BLaER1 treated with 17β-estradiol and CSF1 and Interleukin-3, amounts not matched to agents 10 nM and 100 nM (cell line): ENCODE data around the gene LSAMP.
"Not testable (repeated sequence)": the region's sequence is repeated elsewhere in the genome, so short reads cannot be mapped to it uniquely, and the experiment has no call there.

Experiments used
- H3K27ac ChIP-seq, 11 experiments: shearing (Covaris generic); formaldehyde crosslinking; 2 replicates each; pipeline ENCODE4 v1.8.1; 2022
- H3K27me3 ChIP-seq, 11 experiments: shearing (Covaris generic); formaldehyde crosslinking; 2 replicates each; pipeline ENCODE4 v1.8.1; 2022
- H3K36me3 ChIP-seq, 11 experiments: shearing (Covaris generic); formaldehyde crosslinking; 2 replicates each; pipeline ENCODE4 v1.8.1; 2022
- H3K4me1 ChIP-seq, 10 experiments: shearing (Covaris generic); formaldehyde crosslinking; 2 replicates each; pipeline ENCODE4 v1.8.1; 2022
- H3K4me2 ChIP-seq, 11 experiments: shearing (Covaris generic); formaldehyde crosslinking; 2 replicates each; pipeline ENCODE4 v1.8.1; 2022
- H3K4me3 ChIP-seq, 10 experiments: shearing (Covaris generic); formaldehyde crosslinking; 2 replicates each; pipeline ENCODE4 v1.8.1; 2022
- H3K9ac ChIP-seq, 11 experiments: shearing (Covaris generic); formaldehyde crosslinking; 2 replicates each; pipeline ENCODE4 v1.8.1; 2022
- H3K9me3 ChIP-seq, 11 experiments: shearing (Covaris generic); formaldehyde crosslinking; replicated peaks in 1 of 11; 2 replicates each; pipeline ENCODE4 v1.8.1; 2022
- H4K20me1 ChIP-seq, 11 experiments: shearing (Covaris generic); formaldehyde crosslinking; 2 replicates each; pipeline ENCODE4 v1.8.1; 2022
- Cebpa-rat ChIP-seq, 11 experiments: shearing (Covaris generic); IDR thresholded peaks; 2 replicates each; pipeline ENCODE4 v1.8.1; 2022

Gene LSAMP

DNA sequence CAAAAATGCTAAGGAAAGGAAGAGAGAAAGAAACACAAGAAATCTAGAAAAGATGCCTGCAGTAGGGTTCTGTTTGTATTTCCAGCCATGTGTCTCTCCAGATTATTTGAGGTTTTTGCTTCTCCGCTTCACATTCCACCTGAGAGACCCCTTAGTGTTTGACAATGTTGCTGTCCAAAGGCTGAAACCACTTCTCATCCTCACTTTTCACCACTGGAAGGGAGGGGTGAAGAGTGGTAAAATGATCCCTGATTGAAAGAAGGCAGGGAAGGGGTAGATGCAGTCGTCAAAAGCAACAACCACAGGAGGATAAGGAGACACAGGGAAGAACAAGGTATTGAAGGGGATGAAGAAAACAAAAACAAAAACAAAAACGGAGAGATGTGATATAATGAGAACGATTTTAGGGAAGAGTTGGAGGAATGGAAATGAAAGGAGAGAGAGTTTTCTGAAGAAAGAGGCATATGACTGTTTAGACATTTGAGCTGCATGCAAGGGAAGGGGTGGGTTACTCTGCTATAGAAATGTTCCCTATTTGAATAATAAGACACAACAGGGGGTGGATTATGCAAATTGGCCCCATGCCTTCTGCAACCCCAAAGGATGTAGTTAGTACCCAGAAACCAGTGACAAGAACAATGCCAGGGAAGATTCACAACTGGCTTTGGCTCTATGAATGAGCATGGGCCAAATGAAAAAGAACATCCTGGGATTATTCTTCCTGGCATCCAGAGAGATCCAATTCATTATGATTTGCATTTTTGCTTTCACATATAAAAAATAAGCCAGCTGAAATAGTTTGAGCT is 586.1 kb downstream of the LSAMP start:
- H3K4me3 ChIP-seq = no peak overlapping the region
- no peak overlapping the region for H3K27ac ChIP-seq
- H3K4me1 ChIP-seq = peaks cover 0 to 16% (median 0%) of the 10 kb centered on the region in 10 experiments; a peak in 9 of 20 replicates
- TF ChIP-seq Cebpa-rat (IDR thresholded peaks at IDR 0.05) = no peak
- H3K36me3 ChIP-seq = no peaks in the 10 kb centered on the region
- H3K4me2 ChIP-seq = peak overlapping the region in 6 of 11 experiments; percentile 0 to 52 (median 29); a peak in 10 of 22 replicates
- no peaks in the 10 kb centered on the region for H3K9me3 ChIP-seq
- H3K27me3 ChIP-seq = no peaks in the 10 kb centered on the region
- no peaks in the 10 kb centered on the region for H4K20me1 ChIP-seq
- H3K9ac ChIP-seq = no peak overlapping the region

DNA sequence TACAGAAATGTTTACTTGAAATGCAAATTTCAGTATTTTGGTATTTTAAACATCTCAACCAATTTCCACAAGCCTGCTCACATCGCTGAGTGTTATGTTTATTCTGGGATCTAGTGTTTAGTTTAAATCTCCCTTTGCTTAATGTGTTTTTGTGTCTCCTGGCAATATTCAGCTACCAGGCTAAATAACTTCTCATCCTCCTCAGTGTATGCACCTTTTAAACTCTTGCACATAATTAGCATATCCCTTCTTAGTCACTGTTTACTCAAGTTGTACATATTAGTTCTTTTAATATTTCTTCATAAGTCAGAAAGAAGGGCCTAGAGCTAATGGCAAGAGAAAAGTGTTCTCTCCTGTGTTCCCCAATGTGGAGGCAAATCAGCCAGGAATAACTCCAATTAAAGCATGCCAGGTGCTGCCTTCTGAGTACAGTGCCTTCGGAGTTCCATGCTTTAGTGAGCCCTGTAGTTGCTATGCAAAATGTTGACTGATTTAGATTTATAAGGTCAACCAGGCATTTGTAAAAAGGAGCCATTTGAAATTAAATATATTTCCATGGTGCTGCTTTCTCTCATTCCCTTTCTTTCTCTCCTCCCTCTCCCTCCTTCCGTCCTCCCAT is 587.7 kb downstream of the LSAMP start:
- no peaks in the 10 kb centered on the region for H3K27me3 ChIP-seq
- no peak overlapping the region for H3K4me2 ChIP-seq
- H3K4me1 ChIP-seq = peaks cover 0 to 16% (median 0%) of the 10 kb centered on the region in 10 experiments; a peak in 9 of 20 replicates
- no peak overlapping the region for H3K4me3 ChIP-seq
- TF ChIP-seq Cebpa-rat (IDR thresholded peaks at IDR 0.05) = no peak
- H3K27ac ChIP-seq = no peak overlapping the region
- H3K9me3 ChIP-seq = no peaks in the 10 kb centered on the region
- H3K36me3 ChIP-seq = no peaks in the 10 kb centered on the region
- H3K9ac ChIP-seq = no peak overlapping the region
- H4K20me1 ChIP-seq = no peaks in the 10 kb centered on the region

DNA sequence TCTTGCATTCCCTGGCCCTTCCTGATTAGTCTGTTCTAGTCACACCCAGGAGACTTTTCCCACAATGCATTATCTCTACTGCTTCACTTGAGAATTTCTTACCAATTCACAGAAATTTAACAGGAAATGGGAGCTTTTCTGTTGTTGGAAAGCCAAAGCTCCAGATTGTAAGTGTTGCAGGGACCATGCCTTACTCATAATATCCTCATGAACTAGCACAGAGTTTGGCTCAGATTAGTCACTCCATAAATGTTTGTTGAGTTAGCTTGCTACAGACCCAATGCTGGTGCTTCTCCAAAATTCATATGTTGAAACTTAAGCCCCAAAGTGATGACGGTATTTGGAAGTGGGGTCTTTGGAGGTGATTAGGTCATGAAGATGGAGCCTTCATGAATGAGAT is 589.4 kb downstream of the LSAMP start:
- TF ChIP-seq Cebpa-rat (IDR thresholded peaks at IDR 0.05) = no peak
- H3K9me3 ChIP-seq = no peaks in the 10 kb centered on the region
- H3K9ac ChIP-seq = no peak overlapping the region
- no peaks in the 10 kb centered on the region for H4K20me1 ChIP-seq
- H3K27me3 ChIP-seq = no peaks in the 10 kb centered on the region
- H3K4me2 ChIP-seq = no peak overlapping the region
- H3K4me3 ChIP-seq = no peak overlapping the region
- H3K4me1 ChIP-seq = peaks cover 0 to 16% (median 0%) of the 10 kb centered on the region in 10 experiments; a peak in 9 of 20 replicates
- no peaks in the 10 kb centered on the region for H3K36me3 ChIP-seq
- H3K27ac ChIP-seq = no peak overlapping the region

- Histone ChIP-seq H3K36me3 (no peaks in the 10 kb centered on the region), H3K4me3 (no peak overlapping the region), H3K4me1 (no peaks in the 10 kb centered on the region), H3K4me2 (no peak overlapping the region), H3K9me3 (no peaks in the 10 kb centered on the region), H3K27ac (no peak overlapping the region), H3K9ac (no peak overlapping the region), H4K20me1 (no peaks in the 10 kb centered on the region), H3K27me3 (no peaks in the 10 kb centered on the region)
- TF ChIP-seq Cebpa-rat (IDR thresholded peaks at IDR 0.05) = no peak
Observed at GRCh38 chr3:115853104-115853503, 592.2 kb downstream of the LSAMP start.

GRCh38 chr3:115852278-115852677 is 593.0 kb downstream of the LSAMP start:
- no peaks in the 10 kb centered on the region for H3K9me3 ChIP-seq

DNA sequence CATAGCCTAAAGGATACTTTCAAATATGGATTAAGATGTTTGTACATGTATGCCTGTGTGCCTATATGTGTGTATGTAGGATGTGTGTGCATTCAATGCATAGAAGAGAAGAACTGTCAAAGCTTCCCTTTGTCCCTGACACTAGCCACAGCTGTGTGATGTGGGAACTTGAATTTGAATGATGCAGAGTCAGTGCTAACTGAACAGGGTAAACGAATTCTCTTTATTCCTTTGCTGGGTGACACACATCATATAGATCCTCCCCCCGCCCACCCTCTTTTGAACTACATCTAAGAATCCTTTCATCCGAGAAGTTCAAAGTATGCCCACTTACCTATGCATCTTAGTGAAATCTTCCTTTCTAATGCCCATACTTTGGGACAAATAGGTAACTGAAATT is 593.7 kb downstream of the LSAMP start:
- H3K27me3 ChIP-seq = no peaks in the 10 kb centered on the region
- no peak overlapping the region for H3K4me3 ChIP-seq
- no peak overlapping the region for H3K9ac ChIP-seq
- no peak for TF ChIP-seq Cebpa-rat (IDR thresholded peaks at IDR 0.05)
- H3K4me2 ChIP-seq = no peak overlapping the region
- H3K4me1 ChIP-seq = no peaks in the 10 kb centered on the region
- no peak overlapping the region for H3K27ac ChIP-seq
- no peaks in the 10 kb centered on the region for H3K36me3 ChIP-seq
- H4K20me1 ChIP-seq = no peaks in the 10 kb centered on the region
- no peaks in the 10 kb centered on the region for H3K9me3 ChIP-seq

More at GRCh38 chr3:115852278-115852677, 593.0 kb downstream of the LSAMP start:
- Histone ChIP-seq H3K4me2 (no peak overlapping the region), H3K27me3 (no peaks in the 10 kb centered on the region), H3K27ac (no peak overlapping the region), H3K36me3 (no peaks in the 10 kb centered on the region), H4K20me1 (no peaks in the 10 kb centered on the region), H3K4me1 (no peaks in the 10 kb centered on the region), H3K9ac (no peak overlapping the region), H3K4me3 (no peak overlapping the region)
- no peak for TF ChIP-seq Cebpa-rat (IDR thresholded peaks at IDR 0.05)

DNA sequence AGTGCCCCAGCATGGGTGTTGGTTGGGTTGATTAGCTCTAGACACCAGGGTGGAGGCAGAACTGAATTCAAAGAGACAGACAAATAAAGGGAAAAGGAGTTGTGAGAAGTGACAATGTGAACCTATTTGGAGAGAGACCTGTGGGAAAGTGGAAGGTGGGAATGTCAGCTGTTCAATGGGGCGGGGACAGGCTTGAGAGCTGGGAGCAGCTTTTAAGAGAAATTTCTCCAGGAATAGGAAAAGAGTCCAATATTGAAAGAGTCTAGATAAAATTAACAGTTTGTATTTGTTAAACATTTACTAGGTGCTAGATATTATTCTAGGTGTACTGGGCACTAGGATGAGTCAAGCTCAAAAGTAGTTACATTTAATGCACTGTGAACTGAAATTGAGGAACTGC is 596.6 kb downstream of the LSAMP start:
- TF ChIP-seq Cebpa-rat (IDR thresholded peaks at IDR 0.05) = no peak
- no peaks in the 10 kb centered on the region for H3K27me3 ChIP-seq
- no peak overlapping the region for H3K27ac ChIP-seq
- no peaks in the 10 kb centered on the region for H3K9me3 ChIP-seq
- H3K4me2 ChIP-seq = no peak overlapping the region
- no peaks in the 10 kb centered on the region for H3K36me3 ChIP-seq
- H4K20me1 ChIP-seq = no peaks in the 10 kb centered on the region
- no peak overlapping the region for H3K4me3 ChIP-seq
- no peak overlapping the region for H3K9ac ChIP-seq
- H3K4me1 ChIP-seq = peaks cover 0 to 4% (median 0%) of the 10 kb centered on the region in 10 experiments; a peak in 1 of 20 replicates

- Histone ChIP-seq H4K20me1 (no peaks in the 10 kb centered on the region), H3K4me2 (no peak overlapping the region), H3K9ac (no peak overlapping the region), H3K36me3 (no peaks in the 10 kb centered on the region), H3K9me3 (no peaks in the 10 kb centered on the region), H3K4me3 (no peak overlapping the region), H3K27ac (no peak overlapping the region), H3K4me1 (peaks cover 0 to 4% (median 0%) of the 10 kb centered on the region in 10 experiments; a peak in 1 of 20 replicates), H3K27me3 (no peaks in the 10 kb centered on the region)
- no peak for TF ChIP-seq Cebpa-rat (IDR thresholded peaks at IDR 0.05)
Observed at GRCh38 chr3:115845986-115846385, 599.3 kb downstream of the LSAMP start.

- not testable (repeated sequence) for H3K9ac ChIP-seq, H3K4me1 ChIP-seq, H3K36me3 ChIP-seq, H3K27ac ChIP-seq, H4K20me1 ChIP-seq, H3K4me3 ChIP-seq, H3K4me2 ChIP-seq, H3K27me3 ChIP-seq, H3K9me3 ChIP-seq
Observed at GRCh38 chr3:115844729-115845128, 600.6 kb downstream of the LSAMP start.

- Histone ChIP-seq H3K9ac (no peak overlapping the region), H4K20me1 (no peaks in the 10 kb centered on the region), H3K4me3 (no peak overlapping the region), H3K27me3 (no peaks in the 10 kb centered on the region), H3K9me3 (no peaks in the 10 kb centered on the region), H3K36me3 (no peaks in the 10 kb centered on the region), H3K4me1 (peaks cover 0 to 4% (median 0%) of the 10 kb centered on the region in 10 experiments; a peak in 1 of 20 replicates), H3K27ac (no peak overlapping the region), H3K4me2 (no peak overlapping the region)
- TF ChIP-seq Cebpa-rat (IDR thresholded peaks at IDR 0.05) = no peak
Observed at GRCh38 chr3:115843206-115843605, 602.1 kb downstream of the LSAMP start.
